Measurements from ENCODE around the gene SETDB2. TPM values are rescaled to one million over a fixed set of nuclear protein-coding genes. Genes with fewer than 3 reads are reported as not detected.
A peak's percentile ranks its signal among the peaks of the same experiment; 100 is the strongest.

SETDB2 gene
- polyA plus RNA-seq, 3 donors, result 18.2 to 25.2 (median 20.5) TPM

GRCh38 chr13:49530457-49530856 is 86.4 kb downstream of the SETDB2 start:
- DNase-seq, result peak; percentile 45

GRCh38 chr13:49532593-49532992 is 88.5 kb downstream of the SETDB2 start:
- peak; percentile 16 for DNase-seq

GRCh38 chr13:49533011-49533410 is 88.9 kb downstream of the SETDB2 start:
- DNase-seq, result no peak

- DNase-seq, result no peak
Measured at GRCh38 chr13:49533591-49534269, 89.7 kb downstream of the SETDB2 start.

- no peak for DNase-seq
Measured at GRCh38 chr13:49536144-49536873, 92.2 kb downstream of the SETDB2 start.

GRCh38 chr13:49538404-49538803 is 94.3 kb downstream of the SETDB2 start:
- no peak for DNase-seq

- DNase-seq, result no peak
Measured at GRCh38 chr13:49539313-49539712, 95.2 kb downstream of the SETDB2 start.

GRCh38 chr13:49539746-49540145 is 95.7 kb downstream of the SETDB2 start:
- no peak for DNase-seq

- DNase-seq, result no peak
Measured at GRCh38 chr13:49540552-49540951, 96.5 kb downstream of the SETDB2 start.

- no peak for DNase-seq
Measured at GRCh38 chr13:49543656-49544055, 99.6 kb downstream of the SETDB2 start.

Other genes starting within 250 kb of the SETDB2 start
- under 1 TPM in 2 of 3 donors, not detected in 1; 0.27 to 0.30 TPM for gene MLNR, start 223.9 kb upstream of the SETDB2 start, polyA plus RNA-seq (ENCODE audit: insufficient read length in 3 of 3)
- 10 to 100 TPM; 12.6 to 17.4 (median 13.9) TPM for gene CDADC1, start 196.3 kb upstream of the SETDB2 start, polyA plus RNA-seq (ENCODE audit: insufficient read length in 3 of 3)
- gene CAB39L, start 210 bp upstream of the SETDB2 start, polyA plus RNA-seq (ENCODE audit: insufficient read length in 3 of 3), result 10 to 100 TPM; 15.9 to 21.0 (median 16.8) TPM
- 10 to 100 TPM; 27.6 to 59.1 (median 58.0) TPM for gene PHF11, start 51.7 kb downstream of the SETDB2 start, polyA plus RNA-seq (ENCODE audit: insufficient read length in 3 of 3)
- gene RCBTB1, start 141.3 kb downstream of the SETDB2 start, polyA plus RNA-seq (ENCODE audit: insufficient read length in 3 of 3), result 10 to 100 TPM; 36.7 to 45.8 (median 45.4) TPM
- gene ARL11, start 184.2 kb downstream of the SETDB2 start, polyA plus RNA-seq (ENCODE audit: insufficient read length in 3 of 3), result under 1 TPM; 0.30 to 0.41 (median 0.30) TPM
- 10 to 100 TPM; 47.4 to 55.2 (median 49.3) TPM for gene EBPL, start 247.2 kb downstream of the SETDB2 start, polyA plus RNA-seq (ENCODE audit: insufficient read length in 3 of 3)

Measured in renal pelvis (tissue), 4 donors.